Stimulated activated CD4-positive, alpha-beta T cell treated with anti-CD3 and anti-CD28 coated beads, Interleukin-12 subunit alpha, Interleukin-12 subunit beta, amount 100 ng/mL, for 48 hours (primary cell): Measurements from ENCODE around the gene ALG12.

Experiments
- DNase-seq, 3 donors: peaks; one replicate each; pipeline ENCODE4 v3.0.0-alpha.2; 2020; ENCODE audit warnings: low read depth in 2 of 3, low spot score in 1 of 3

Gene ALG12

DNA sequence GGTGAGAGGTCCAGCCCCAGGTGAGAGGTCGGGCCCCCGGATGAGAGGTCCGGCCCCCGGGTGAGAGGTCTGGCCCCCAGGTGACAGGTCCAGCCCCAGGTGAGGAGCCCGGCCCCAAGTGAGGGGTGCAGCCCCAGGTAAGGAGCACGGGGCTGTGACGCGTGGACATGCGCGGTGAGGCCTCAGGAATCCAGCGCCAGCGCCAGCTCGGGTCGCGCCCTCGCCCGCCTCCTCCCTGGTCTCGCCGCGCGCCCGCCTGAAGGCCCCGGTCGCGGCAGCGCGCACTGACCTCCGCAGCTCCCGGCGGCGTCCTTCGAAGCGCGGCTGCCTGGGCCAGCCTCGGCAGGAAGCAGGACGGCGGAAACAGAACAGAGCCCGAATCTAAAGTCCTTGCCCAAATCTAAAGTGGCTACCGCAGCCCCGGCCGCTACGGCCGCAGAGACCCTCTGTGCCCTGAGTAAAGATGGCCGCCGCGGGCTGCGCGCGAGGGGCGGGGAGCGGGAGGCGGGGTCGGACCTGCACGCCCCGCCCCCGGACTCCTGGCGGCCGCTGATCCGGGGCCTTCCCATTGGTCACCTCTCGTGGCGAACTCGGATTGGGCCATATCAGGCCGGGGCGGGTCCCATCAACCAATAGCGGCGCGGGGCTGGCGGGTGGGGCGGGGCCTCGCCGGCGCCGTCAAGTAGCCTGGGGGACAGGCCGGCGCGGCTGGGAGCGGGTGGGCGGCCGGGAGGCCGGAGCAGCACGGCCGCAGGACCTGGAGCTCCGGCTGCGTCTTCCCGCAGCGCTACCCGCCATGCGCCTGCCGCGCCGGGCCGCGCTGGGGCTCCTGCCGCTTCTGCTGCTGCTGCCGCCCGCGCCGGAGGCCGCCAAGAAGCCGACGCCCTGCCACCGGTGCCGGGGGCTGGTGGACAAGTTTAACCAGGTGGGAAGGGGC is at the start of gene ALG12, which contains the start of gene CRELD2:
Gene ALG12 (minus strand): TSS at position 465 of the 937 bp plus-strand sequence. CDS start 4,673 bp downstream, outside the sequence.
Gene CRELD2 (plus strand): TSS at position 661 of the 937 bp plus-strand sequence. CDS start 136 bp downstream, at position 797.
- peak; percentile 94 to 96 (median 96) for DNase-seq

DNA sequence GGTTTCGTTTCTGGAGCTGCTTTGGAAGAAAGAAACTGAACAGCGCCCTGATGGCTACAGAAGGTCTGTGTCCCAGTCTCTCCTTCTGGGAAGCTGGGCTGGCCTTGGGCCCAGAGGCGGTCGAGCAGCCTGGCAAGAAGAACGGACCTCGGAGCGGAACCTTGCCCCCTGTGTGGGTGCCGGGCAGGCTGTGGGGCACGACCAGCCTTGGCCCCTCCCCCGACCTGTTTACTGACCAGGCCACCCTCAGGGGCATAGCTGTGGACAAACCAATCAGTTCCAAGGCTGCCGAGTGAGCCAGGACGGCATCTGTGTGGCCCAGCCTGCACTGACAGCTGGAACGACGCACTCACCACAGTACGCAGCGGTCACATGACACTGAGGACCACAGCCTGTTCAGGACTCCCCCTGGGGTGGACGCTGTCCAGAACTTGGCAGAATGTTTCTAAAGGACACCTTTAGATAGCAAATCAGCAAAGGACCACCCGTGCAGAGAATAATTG is 49.5 kb upstream of the ALG12 start:
- no peak for DNase-seq

DNA sequence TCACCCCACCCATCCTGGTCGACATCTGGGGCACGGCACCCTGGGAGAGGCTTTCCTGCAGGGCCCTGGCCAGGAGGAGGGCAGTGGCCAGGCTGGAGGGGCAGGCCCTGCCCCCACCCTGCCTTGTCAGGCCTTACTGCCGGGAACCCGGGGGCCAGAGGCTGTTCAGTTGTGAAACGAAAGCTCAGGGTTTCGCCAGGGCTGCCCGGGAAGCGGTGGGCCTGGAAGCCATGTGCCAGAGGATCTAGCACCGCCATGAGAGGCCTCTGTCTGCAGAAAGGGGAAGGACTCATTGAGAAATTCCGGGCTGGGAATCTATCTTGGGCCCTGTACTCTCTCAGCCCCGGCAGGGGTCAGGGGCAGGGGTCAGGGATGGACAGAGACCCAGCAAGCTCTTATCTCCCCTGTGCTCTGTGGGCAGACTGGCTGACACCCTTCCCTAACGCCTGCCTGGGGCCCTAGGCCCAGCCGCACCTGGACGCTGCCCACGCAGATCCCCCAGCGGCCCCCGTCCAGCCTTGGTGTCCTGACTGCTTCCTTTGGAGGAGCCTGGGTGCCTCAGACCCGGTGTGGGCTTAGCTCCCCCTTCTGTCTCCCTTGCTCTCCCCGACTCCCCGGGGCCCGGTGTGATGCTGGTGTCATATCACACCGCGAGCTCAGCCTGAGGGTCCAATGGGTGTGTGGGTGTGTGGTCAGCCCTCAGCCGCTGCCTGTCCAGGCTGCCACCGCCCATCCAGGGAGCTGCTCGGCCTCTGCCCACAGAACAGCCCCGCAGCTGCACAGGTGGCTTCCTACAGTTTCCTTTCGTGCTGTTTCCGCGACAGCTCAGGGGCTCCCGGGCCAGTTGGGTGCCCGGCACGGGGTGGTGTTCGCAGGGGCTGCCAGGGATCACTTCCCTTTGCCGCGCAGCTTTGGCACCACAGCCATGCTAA is 48.8 kb upstream of the ALG12 start:
- DNase-seq = no peak

DNA sequence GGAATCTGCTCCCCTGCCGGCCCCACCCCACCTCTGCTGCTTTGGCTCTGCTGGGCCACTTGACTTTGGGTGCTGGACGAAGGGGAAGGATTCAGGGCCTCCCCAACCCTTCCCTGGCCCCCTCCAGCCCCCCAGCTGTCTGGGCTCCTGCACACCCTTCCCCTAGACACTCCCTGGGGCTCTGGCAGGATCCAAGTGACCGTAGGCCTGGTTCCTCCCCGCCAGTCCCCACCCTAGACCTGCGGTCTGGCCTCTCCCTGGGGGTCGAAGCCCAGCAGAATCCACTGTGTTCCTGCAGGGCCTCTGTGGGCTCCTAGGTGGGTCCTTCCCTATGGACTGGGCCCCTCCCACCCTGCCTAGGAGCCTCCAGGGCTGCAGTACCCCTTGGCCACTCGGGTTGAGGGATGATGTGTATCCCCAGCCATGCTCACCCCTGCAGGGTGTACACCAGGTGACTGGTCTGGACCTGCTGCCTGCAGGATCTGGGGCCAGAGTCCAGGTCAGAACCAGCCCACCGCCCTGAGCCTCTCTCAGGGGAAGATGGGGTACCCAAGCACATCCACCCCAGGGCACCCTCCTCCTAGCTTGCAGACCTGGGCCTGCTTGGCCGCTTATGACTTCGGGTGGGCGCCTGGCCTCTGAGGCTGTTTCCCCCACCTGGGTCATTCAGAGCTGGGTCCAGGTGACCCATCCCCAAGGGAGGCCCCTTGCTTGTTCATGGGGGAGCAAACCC is 48.0 kb upstream of the ALG12 start:
- no peak for DNase-seq

DNA sequence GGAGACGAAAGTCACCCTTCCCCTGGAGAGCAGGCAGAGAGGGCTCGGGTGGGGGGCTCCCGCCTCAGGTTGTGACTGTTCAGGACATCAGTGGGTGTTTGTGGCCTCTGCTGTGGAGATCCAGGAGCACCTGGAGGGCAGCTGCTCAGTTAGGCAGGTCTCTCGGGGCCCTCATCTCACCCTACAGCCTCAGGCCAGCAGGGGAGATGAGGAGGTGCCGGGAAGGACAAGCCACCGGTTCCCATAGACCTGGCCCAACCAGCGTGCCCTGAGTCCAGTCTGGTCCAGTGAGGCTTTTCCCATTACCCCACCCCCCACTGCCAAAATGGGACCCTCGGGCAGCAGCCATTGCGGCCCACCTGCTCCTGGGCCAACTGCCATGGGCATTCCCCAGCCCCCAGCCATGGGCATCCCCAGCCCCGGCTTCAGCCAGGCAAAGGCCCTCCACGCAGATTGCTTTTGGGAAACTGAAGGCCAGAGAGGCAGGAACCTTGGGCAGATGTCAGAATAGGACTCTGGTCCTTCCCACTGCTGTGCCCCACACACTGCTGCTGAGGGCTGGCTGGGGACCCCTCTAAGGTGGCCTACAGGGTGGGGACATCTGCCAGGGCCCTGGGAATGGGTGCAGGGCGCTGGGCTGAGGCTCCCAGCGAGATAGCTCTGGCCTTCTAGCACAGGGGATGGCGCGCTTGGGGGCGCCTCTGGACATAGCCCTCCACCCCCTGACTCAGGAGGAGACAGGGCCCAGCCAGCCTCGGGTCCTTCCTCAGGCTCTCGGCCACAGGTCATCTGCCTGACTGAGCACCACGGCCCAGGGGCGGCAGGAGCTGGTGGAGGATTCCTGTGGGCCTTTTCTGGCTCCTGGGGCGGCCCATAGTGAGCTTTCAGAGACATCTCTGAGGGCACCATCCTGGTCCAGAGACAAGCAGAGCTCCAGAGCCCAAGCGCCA is 47.1 kb upstream of the ALG12 start:
- DNase-seq = no peak

DNA sequence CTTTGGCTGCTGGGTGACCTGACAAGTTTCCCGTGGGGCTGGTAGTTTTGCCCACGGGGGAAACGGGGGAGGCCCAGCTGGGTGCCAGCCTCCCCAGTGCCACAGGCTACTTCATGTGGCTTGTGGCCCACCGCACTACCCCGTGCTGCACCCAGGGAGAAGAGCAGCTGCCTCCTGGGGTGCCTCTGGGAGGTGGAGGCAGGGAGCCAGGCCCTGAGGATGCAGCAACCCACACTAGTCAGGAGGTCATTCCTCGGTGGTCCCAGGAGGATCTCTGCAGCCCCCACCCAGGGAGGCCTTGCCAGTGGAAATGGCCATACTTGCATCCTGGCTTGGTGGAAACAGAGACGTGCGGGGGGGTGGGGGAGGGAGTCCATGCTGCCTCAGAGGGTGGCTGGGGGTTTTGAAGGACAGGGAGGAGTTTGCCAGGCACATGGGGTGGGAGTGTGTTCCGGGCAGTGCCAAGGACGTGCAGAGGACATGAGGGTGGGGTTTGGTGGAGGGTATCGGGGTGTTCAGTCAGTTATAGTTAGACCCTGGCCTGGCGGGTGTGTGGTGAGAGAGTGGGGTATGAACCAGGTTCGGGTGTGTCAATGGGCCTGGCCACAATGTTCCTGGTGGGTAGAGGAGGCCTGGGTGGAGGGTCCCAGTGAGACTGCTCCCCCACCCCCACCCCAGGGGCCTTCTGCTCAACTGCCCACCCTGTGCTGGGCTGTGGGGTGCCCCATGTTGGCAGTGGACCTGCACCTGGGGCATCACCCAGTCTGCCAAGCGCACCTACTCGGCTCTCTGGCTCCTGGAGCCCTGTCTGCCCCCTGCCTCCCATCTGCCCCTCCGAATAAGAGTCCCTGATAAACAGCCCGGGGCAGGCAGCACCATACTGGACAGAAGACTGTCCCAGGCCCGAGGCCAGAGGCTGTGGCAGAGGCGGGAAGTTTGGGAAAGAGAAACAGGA is 46.2 kb upstream of the ALG12 start:
- no peak for DNase-seq

DNA sequence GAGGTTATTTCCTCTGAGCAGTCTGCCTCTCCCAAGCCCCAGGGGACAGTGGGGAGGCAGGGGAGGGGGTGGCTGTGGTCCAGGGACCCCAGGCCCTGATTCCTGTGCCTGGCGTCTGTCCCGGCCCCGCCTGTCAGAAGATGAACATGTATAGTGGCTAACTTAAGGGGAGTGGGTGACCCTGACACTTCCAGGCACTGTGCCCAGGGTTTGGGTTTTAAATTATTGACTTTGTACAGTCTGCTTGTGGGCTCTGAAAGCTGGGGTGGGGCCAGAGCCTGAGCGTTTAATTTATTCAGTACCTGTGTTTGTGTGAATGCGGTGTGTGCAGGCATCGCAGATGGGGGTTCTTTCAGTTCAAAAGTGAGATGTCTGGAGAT is 45.4 kb upstream of the ALG12 start:
- DNase-seq = no peak

DNA sequence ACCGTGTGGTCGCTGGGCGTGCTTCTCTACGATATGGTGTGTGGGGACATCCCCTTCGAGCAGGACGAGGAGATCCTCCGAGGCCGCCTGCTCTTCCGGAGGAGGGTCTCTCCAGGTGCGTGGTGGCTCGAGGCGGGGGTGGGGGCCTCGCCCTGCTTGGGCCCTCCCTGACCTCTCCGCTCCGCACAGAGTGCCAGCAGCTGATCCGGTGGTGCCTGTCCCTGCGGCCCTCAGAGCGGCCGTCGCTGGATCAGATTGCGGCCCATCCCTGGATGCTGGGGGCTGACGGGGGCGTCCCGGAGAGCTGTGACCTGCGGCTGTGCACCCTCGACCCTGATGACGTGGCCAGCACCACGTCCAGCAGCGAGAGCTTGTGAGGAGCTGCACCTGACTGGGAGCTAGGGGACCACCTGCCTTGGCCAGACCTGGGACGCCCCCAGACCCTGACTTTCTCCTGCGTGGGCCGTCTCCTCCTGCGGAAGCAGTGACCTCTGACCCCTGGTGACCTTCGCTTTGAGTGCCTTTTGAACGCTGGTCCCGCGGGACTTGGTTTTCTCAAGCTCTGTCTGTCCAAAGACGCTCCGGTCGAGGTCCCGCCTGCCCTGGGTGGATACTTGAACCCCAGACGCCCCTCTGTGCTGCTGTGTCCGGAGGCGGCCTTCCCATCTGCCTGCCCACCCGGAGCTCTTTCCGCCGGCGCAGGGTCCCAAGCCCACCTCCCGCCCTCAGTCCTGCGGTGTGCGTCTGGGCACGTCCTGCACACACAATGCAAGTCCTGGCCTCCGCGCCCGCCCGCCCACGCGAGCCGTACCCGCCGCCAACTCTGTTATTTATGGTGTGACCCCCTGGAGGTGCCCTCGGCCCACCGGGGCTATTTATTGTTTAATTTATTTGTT is 44.8 kb upstream of the ALG12 start:
- no peak for DNase-seq

DNA sequence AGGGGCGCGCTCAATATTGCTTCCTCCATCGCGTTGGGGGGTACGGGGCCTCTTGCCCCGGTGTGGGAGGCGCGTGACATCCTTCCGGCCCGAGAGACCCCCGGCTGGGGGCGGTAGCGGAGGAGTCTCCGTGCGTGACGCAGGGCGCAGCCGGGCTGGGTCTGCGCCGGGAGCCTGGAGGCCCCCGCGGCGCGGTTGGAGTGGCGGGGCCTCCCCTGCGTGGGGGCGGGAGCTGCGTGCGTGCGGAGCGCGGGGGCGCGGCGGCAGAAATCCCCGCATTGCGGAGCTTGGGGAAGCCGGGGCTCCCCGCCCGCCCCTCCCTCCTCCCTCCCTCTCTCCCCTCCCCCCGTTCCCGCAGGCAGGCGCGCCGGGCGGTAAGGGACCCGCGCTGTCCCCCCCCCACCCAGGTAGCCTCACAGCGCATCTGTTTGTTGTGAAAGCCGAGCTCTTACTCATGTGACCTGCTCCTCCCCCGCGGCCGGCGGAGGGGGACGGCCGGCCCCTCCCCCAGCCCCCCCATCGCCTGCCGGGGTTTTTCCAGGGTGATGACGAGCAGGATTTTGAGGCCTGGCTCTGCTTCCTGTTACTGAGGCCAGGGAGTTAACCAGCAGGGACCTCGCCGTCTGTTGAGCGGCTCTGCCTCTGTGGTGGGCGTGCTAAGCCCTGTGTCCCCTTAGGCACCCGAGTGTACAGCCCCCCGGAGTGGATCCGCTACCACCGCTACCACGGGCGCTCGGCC is 43.9 kb upstream of the ALG12 start:
- peak; percentile 84 for DNase-seq

DNA sequence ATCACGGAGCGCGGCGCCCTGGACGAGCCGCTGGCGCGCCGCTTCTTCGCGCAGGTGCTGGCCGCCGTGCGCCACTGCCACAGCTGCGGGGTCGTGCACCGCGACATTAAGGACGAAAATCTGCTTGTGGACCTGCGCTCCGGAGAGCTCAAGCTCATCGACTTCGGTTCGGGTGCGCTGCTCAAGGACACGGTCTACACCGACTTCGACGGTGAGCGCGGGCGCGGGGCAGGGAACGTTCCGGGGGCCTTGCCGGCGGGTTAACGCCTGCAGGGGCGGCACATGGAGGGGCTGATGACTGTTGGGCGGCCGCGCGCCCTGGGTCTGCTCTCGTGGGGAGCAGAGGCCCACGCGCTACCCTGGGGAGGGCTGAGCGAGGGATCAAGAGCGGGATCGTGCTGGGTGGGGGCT is 43.4 kb upstream of the ALG12 start:
- no peak for DNase-seq

DNA sequence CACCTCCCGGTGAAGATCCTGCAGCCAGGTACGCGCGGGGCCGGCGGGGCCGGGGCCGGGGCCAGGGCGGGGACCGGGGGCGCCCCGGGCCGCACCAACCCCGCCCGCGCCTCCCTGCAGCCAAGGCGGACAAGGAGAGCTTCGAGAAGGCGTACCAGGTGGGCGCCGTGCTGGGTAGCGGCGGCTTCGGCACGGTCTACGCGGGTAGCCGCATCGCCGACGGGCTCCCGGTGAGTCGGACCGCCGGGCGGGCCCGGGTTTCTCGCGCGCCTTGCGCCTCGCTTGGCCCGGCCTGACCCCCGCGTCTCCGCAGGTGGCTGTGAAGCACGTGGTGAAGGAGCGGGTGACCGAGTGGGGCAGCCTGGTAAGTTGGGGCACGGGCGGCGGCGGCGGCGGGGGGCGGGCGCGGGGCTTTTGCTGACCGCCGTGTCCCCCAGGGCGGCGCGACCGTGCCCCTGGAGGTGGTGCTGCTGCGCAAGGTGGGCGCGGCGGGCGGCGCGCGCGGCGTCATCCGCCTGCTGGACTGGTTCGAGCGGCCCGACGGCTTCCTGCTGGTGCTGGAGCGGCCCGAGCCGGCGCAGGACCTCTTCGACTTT is 42.9 kb upstream of the ALG12 start:
- no peak for DNase-seq

DNA sequence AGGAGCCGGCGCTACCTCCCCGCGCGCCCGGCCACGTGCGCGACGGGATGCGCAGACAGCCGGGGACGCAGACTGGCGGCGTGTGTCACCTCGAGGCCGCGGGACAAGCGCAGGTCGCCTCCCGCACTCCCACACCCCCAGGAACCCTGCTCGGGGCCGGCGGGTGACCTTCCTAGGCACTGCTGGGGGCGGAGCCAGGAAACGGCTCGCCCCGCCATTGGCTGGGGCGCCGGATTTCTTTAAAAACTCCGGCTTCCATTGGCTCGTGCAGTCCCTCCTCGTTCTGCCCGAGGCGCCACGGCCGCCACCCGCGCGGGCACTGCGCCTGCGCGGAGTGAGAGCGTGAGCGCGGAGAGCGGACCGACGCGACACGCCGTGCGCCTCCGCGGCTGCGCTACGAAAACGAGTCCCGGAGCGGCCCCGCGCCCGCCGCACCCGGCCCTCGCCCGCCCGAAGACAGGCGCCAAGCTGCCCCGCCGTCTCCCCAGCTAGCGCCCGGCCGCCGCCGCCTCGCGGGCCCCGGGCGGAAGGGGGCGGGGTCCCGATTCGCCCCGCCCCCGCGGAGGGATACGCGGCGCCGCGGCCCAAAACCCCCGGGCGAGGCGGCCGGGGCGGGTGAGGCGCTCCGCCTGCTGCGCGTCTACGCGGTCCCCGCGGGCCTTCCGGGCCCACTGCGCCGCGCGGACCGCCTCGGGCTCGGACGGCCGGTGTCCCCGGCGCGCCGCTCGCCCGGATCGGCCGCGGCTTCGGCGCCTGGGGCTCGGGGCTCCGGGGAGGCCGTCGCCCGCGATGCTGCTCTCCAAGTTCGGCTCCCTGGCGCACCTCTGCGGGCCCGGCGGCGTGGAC is 42.1 kb upstream of the ALG12 start, which contains the start of gene PIM3:
Gene PIM3 (plus strand): TSS at position 614 of the 846 bp plus-strand sequence. CDS start 176 bp downstream, at position 790.
- peak; percentile 83 to 93 (median 90) for DNase-seq

DNA sequence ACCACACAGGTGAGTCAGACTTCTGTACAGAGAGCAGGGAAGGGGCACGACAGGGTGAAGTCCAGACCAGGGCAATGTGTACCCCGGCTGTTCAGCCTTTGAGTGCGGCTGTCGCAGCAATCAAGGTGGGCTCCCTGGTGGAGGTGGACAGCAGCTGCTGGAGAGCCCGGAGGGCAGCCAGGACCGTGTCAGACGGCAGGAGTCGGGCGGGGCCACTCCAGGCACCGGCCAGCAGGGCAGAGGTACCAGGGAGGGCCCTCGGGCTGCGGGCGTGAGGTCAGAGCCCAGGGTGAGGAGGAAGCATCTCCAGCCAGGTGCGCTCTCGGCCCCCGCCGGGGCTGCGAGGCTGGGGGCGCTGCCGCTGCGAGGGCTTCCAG is 41.5 kb upstream of the ALG12 start:
- DNase-seq = no peak

DNA sequence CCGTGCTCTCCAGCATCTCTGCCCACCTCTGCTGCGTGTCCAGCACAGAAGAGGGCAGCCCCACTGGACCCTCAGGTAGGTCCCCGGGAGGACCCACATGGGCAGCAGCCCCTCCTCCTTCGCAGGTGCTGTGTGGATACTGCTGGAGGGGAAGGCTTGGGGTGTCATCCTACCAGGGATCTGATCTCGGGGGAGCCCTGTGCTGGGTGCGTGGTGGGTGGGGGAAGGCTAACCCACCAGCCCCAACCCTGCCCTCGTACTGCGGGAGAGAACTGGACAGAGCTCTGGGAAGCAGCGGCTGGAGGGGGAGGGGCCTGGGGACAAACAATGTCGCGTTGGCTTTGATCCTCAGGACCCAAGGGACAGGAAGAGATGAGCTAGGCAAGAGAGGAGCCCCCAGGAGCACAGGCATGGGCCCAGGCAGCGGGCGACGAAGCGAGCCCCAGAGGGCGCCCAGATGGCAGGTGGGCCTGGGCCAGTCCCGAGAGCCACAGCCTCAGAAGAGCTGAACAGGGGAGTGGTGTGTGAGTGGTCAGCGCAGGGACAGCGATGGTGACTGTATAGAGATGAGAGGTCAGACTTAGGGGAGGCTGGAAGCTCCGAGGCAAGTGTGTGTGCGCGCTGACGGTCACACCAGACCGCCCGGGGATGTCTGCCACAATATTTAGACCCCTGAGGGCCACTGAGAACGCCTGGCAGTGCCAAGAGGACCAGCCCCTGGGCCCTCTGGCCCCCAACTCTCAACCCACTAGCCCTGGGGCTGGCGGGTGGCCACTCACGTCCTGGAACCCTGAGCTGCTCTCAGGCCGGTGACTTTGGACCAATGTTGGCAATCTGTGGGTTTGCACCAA is 40.9 kb upstream of the ALG12 start:
- no peak for DNase-seq
